ENCODE measurements around the gene SLC9A1. TPM values are rescaled to one million over a fixed set of nuclear protein-coding genes. Genes with fewer than 3 reads are reported as not detected.

SLC9A1 gene
- total and polyA plus RNA-seq, 10 of the 15 experiments (the other 5 are each of a cell fraction or from before 2014, with no cell fraction given): 0.87 to 21.4 (median 4.3) TPM

DNA sequence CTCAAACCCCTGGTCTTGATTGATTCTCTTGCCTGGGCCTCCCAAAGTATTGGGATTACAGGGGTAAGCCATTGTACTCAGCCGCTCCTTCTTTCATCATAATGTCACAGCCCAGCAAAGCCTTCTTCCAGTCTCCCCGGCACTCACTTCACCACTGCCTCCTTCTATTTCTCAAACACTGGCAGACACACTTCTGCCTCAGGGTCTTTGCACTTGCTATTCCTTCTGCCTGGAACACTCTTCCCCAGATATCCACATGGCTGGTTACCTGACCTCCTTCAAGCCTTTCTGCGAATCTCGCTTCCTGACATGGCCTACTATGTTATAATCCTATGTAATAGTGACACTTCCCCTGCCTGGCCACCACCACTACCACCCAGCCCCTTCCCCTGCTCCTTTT is 7.2 kb upstream of the SLC9A1 start:
- Histone ChIP-seq H3K27ac (ENCODE audit: control insufficient read depth, insufficient read depth) (no peak overlapping the region), H3K36me3 (ENCODE audit: control insufficient read depth in 2 of 2, insufficient read depth in 2 of 2, low read length in 1 of 2) (no peaks in the 10 kb centered on the region), H3K9ac (ENCODE audit: control insufficient read depth, insufficient read depth, low read length) (no peak overlapping the region; the same call in 1 of the 2 replicates), H3K4me3 (no peak overlapping the region), H2AFZ (ENCODE audit: control insufficient read depth, low read depth, low read length) (peak overlapping the region; percentile 79), H3K4me1 (ENCODE audit: control insufficient read depth, insufficient read depth, low read length) (peaks cover 12% of the 10 kb centered on the region), H4K20me1 (ENCODE audit: control insufficient read depth, insufficient read depth) (no peaks in the 10 kb centered on the region), H3K9me3 (replicated peaks; ENCODE audit: control insufficient read depth, insufficient read depth, low read length) (no peaks in the 10 kb centered on the region), H3K79me2 (ENCODE audit: control insufficient read depth, insufficient read depth, low read length) (no peaks in the 10 kb centered on the region), H3K4me2 (ENCODE audit: control insufficient read depth, insufficient read depth) (no peak overlapping the region), H3K27me3 (replicated peaks in 1 of 2; ENCODE audit: control insufficient read depth in 2 of 2, insufficient read depth in 2 of 2, low read length in 1 of 2) (no peaks in the 10 kb centered on the region)
- intact Hi-C loops (cut with micrococcal nuclease; ENCODE audit: unreplicated experiment) (no loop called here), in situ Hi-C loops (cut with MboI) (no loop called here)
- CTCF ChIA-PET: interaction anchor here (0.6 to 2.8 kb wide), 5 partner anchors 12 to 116 kb away, joined by 3 to 13 read pairs (median 4); no protein-coding TSS in a partner anchor
- TF ChIP-seq POU2F2 (IDR thresholded peaks at IDR 0.05; ENCODE audit: borderline replicate concordance, low read depth, low read length) (no peak), PAX8 (IDR thresholded peaks at IDR 0.05) (no peak), KLF5 (IDR thresholded peaks at IDR 0.05; ENCODE audit: partially characterized antibody) (no peak), MYB (IDR thresholded peaks at IDR 0.05; ENCODE audit: borderline replicate concordance, low read depth, low read length) (no peak), NBN (IDR thresholded peaks at IDR 0.05) (no peak), CBFB (IDR thresholded peaks at IDR 0.05; ENCODE audit: low read depth) (no peak), E4F1 (IDR thresholded peaks at IDR 0.05; ENCODE audit: borderline replicate concordance, partially characterized antibody) (no peak), CREB1 (IDR thresholded peaks at IDR 0.05; ENCODE audit: low read depth) (no peak), ETV6 (conservative IDR thresholded peaks at IDR 0.05 in 1 of 2, IDR thresholded peaks at IDR 0.05 in 1 of 2; ENCODE audit: borderline replicate concordance in 1 of 2, low read depth in 1 of 2) (no peak), IRF4 (IDR thresholded peaks at IDR 0.05; ENCODE audit: low read depth, low read length) (no peak), RBBP5 (conservative IDR thresholded peaks at IDR 0.05) (no peak), EP300 (IDR thresholded peaks at IDR 0.05; ENCODE audit: borderline replicate concordance in 1 of 2, control insufficient read depth in 1 of 2, low read depth in 2 of 2, low read length in 2 of 2) (no peak), CEBPB (IDR thresholded peaks at IDR 0.05; ENCODE audit: borderline replicate concordance in 1 of 2, low read depth in 2 of 2, low read length in 2 of 2) (no peak), BMI1 (IDR thresholded peaks at IDR 0.05; ENCODE audit: borderline replicate concordance) (no peak)
- TF ChIP-seq, protein P1, sequence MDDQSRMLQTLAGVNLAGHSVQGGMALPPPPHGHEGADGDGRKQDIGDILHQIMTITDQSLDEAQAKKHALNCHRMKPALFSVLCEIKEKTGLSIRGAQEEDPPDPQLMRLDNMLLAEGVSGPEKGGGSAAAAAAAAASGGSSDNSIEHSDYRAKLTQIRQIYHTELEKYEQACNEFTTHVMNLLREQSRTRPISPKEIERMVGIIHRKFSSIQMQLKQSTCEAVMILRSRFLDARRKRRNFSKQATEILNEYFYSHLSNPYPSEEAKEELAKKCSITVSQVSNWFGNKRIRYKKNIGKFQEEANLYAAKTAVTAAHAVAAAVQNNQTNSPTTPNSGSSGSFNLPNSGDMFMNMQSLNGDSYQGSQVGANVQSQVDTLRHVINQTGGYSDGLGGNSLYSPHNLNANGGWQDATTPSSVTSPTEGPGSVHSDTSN (IDR thresholded peaks at IDR 0.05; ENCODE audit: insufficient replicate concordance, low read depth, low read length): no peak
- ATAC-seq (no peak), DNase-seq (ENCODE audit: low read depth, low spot score) (no peak), FAIRE-seq (no peak)
- SMC1A ChIA-PET (ENCODE audit: uncharacterized antibody, unreplicated experiment): interaction anchor here (0.8 to 1.2 kb wide), 4 partner anchors 10 to 122 kb away, joined by 3 to 5 read pairs (median 3); no protein-coding TSS in a partner anchor
- POLR2A ChIA-PET: interaction anchor here (0.6 to 1.0 kb wide), 3 partner anchors 41 to 1072 kb away, joined by 4 read pairs; no protein-coding TSS in a partner anchor
- no TSS peak for BruUV-seq (replicated peaks)
- RAD21 ChIA-PET (ENCODE audit: unreplicated experiment): interaction anchor here (0.6 to 1.5 kb wide), 4 partner anchors 9 to 88 kb away, joined by 3 to 4 read pairs (median 3); no protein-coding TSS in a partner anchor
- 98% methylated on average over 4 of the region's 4 CpGs for WGBS (ENCODE audit: insufficient coverage, insufficient replicate concordance, low lambda C conversion rate, missing lambda C conversion rate)

Data from GM12878 (cell line).